HG03521 (cell line): ENCODE results near the gene CLDN9.

Experiments used
- ATAC-seq: cut with Tn5 transposase; IDR thresholded peaks from one replicate; pipeline ENCODE4 v1.9.1; 2021; ENCODE audit warnings: mild to moderate bottlenecking, moderate library complexity; ENCODE audit not compliant: unreplicated experiment

The CLDN9 gene

DNA sequence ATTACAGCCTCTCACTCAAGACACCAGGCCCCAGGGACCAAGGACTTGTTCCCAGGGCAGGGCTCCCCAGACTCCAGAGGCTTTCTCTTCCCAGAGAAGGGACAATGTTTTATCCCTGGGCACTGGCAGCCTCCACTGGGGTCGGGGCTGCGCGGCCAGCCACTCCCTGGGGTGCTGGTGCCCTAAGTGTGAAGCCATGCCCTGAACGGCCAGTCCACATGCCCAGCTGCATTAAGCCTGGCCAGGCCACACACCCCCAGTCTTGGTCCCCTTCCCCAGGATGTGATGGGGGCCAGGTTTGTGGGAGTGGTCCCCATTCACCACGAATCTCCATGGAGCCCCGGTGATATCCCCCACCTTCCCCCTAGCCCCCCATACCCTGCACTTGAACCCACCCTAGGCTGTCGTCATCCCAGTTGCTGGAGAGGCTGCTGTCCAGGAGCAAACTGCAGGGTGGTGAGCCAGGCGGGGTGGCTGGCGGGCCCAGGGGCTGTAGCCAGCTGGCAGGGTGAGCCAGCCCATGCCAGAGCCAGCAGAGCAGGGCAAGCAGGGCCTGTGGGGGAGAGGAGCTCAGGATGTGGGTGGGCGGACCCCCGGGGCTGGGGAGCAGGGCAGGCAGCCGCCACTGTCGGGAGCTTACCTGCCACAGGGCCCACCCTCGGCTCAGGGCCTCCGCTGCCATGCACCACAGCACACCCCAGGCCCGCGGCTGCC is 39.0 kb upstream of the CLDN9 start:
- no peak for ATAC-seq

DNA sequence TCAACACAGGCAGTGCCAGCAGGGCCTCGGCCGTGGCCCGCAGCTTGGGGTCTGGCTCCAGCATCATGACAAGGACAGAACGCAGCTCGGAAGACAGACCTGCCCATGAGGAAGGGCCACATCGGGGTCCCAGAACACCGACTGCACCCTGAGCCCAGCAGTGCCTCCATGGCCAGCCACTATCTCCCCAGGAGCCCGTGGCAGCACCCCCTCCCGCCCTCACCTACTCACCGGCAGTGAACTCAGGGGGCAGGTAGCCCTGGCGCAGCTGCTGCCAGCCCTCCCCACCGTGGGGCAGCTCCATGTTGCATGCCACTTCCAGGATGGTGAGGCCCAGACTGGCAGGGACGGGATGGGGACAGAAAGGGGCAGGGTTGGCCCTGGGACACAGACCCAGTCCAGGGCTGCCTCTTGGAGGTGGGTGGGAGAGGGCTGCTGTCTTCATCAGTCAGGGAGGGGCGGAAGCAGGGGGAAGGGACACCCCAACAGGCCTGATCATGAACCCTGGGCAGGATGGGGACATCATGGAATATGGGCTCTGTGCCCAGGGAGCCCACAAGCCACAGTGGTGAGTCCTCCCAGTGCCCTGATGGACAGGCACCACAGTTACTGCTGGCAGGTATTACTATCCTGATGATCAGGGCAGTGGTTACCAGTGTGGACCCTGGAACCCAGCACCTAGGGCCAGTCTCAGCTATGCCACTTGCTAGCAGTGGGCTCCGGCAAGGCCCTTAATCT is 38.2 kb upstream of the CLDN9 start:
- no peak for ATAC-seq

DNA sequence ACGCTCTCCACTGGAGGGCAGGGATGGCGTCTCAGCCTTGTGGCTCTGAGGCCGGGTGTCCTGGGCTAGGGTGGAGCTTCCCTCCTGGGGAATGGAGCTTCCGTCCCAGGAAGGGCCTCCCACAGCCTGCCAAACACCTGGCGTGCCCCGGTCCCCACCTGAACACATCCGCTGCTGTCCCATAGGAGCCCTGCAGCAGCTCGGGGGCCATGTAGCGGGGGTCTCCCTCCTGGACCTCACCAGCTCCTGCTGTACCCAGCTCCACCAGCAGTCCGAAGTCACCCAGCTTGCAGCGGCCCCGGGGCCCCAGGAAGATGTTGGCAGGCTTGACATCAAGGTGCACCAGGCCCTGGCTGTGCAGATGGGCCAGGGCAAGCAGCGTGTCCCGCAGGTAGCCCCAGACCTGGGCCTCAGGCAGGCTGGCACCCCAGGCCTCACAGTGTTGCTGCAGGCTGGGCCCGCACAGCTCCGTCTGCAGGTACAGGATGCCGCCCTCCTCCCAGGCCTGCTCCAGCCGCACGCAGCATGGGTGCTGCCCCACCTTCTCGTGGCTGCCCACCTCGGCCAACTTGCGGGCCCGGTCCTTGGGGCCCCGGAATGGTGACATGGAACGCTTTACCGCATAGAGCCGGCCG is 37.4 kb upstream of the CLDN9 start:
- ATAC-seq = no peak

DNA sequence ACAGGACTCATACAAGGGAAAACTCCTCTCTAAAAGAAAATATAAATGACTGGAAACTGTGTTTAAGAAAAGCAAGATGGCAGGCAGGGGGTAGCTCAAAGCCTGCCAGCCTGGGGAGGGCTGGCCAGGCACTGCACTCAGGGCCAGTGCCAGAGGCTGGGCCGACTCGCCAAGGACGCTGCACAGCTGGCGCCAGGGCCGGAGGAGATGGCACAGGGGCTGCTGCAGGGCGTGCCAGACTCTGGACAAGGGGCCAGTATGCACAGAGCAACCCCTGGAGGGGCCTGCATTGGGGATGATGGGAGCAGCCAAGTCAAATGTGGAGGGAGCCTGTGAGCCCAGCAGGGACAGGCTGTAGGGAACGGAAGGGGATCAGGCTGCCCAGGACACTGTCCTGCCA is 36.5 kb upstream of the CLDN9 start:
- no peak for ATAC-seq

DNA sequence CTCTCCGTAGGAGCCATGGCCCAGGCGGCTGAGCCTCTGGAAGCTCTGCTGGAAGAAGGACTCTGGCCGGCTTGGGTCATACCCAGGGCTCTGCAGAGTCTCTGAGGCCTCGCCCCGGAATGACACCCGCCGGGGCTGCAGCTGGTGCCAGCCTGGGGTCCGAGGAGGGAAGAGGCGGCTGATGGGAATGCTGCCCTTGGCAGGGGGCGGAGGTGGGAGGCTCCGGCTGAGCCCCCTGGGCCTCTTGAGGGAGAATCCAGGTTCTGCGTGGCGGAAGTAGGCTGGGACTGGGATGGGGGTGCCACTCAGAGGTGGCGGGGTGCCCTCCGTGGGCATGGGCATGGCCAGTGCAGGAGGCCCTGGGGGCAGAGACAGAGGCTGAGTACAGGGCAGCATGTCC is 36.0 kb upstream of the CLDN9 start:
- no peak for ATAC-seq

DNA sequence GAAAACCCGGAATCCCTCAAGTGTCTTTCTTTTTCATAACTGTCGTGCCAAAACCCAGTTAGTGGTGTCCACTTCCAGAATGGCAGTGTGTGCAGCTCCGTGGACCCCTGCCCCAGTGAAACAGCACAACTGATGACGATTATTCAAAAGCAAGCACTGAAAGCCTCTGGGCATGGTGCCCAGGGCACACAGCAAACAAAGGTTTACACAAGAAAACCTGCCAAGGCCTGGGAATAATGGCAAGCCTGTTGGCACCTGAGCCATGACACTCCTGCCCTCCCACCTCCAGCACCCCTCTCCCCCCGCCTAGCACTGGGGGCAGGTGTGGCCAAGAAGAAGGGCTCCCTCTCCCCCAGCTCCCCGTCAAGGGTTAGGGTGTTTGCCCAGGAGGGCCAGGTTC is 35.3 kb upstream of the CLDN9 start:
- no peak for ATAC-seq

DNA sequence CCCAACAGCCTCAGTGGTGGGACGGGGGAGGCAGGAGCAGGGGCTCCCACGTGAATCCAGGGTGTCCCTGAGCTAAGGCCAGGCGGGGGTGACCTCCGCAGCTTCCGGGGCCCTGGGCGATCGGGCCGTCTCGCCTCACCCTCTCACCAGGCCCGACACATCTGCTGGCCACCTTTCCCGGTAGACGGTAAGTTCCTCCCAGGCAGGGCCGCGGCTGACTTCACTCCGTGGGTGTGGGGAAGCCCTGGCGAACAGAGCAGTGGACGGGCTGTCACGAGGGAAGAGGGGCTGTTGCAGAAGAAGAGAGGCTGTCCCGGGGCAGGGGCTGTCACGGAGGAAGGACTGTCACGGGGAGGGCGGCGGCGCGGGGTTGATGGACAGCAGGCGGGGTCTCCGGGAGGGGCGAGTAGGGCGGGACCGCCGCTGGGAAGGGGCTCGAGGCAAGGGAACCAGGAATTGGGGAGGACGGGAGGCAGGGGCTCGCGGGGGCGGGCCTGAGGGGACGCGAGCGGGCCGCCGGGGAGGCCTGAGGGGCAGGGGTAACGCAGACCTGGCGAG is 33.0 kb upstream of the CLDN9 start:
- peak; percentile 15 for ATAC-seq

DNA sequence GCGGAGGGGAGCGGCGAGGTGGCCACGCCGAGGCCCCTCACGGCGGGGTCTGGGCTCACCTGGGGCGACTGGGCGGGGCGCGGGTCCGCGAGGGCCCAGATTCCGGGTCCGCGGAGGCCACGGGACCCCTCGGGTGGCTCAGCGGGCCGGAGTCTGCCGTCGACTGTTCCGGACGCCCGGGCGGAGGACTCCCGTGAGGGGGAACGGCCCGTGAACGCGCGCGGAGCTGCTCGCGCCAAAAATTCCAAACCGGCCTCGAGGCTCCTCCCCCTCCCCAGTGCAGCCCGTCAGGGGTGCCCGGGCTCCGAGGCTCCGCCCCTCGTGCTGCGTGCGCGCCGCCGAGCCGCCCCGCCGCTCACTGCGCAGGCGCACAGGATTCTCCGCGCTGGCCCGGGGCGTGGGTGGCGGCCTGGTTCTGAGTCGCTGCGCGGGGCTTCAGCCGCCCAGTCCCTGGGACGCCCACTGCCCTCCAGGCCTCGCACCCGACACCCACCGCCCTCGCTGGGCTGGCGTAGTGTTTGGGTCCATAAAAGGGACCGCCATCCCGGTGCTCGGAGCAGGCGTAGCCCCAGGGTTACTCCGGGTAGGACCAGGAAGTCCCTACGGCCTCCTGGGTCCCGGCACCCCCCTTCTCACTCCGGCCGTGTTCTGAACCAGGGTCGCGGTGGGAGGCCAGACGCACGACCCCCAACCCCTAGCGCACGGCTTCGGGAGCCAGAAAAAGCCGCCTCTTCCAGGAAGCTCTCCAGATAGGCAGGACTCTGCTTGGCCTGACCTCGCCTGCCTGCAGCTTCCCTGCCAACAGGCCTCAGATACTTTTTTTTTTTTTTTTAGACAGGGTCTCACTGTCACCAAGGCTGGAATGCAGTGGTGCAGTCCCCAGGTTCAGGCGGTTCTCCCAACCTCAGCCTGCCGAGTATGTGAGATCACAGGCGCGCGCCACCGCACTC is 32.2 kb upstream of the CLDN9 start, which contains the start of gene PKMYT1:
TSS of gene PKMYT1 (minus strand) at position 220 of the 950 bp plus-strand sequence. CDS start 789 bp downstream, outside the sequence.
- peak; percentile 78 for ATAC-seq

DNA sequence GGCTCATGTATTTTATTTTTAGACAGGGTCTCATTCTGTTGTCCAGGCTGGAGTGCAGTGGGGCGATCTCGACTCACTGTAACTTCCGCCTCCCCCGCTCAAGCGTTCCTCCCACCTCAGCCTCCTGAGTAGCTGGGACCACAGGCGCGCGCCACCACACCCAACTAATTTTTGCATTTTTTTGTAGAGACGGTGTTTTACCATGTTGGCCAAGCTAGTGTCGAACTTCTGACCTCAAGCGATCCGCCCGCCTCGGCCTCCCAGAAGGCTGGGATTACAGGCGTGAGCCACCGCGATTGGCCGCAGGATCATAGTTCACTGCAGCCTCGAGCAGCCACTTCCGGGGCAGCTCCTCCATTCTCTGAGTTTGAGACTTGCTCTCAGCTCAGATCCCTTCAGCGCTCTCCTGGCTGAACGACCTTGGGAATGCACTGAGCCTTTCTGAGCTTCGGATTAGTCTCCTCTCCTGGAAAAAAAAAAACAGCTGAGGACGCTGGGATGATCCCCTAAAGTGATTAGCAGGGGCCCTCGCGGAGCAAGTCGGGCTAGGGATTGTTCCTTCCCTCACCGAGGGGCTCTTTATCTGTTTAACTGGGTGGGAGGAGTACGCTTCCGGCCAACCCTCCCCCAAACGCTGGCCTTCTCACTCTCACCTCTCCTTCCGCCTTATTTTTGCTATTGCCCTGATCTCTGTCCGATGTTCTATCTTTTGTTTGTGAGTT is 31.4 kb upstream of the CLDN9 start:
- no peak for ATAC-seq

DNA sequence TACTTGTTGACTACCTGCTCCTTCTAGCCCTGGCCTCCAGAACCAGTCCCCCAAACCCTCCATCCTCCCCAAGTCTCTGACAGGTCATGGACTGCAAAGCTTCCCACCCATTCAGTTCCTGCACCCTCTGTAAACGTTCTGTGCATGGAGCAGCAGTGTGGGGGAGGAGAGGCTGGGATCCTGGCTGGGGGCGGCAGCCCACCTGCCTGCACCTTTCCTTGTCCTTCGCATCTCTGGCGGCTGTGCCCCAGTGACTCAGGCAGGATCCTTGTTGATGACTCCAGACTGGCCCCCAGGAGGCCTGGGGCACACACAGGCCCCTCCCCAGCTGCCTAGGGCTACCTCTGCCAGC is 30.8 kb upstream of the CLDN9 start:
- ATAC-seq = no peak

DNA sequence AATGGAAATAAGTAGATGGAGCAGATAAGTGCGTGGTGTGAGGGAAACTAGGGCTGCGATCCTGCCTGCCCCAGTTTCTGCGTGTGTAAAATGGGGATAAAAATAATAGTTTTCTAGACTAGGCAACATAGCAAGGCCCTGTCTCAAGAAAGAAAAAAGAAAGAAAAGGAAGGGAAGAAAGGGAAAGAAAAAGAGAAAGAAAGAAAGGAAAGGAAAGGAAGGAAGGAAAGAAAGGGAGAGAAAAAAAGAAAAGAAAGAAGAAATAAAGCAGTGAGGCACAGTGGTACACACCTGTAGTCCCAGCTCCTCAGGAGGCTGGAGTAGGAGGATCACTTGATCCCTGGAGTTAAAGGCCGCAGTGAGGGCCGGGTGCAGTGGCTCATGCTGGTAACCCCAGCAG is 30.3 kb upstream of the CLDN9 start:
- no peak for ATAC-seq

DNA sequence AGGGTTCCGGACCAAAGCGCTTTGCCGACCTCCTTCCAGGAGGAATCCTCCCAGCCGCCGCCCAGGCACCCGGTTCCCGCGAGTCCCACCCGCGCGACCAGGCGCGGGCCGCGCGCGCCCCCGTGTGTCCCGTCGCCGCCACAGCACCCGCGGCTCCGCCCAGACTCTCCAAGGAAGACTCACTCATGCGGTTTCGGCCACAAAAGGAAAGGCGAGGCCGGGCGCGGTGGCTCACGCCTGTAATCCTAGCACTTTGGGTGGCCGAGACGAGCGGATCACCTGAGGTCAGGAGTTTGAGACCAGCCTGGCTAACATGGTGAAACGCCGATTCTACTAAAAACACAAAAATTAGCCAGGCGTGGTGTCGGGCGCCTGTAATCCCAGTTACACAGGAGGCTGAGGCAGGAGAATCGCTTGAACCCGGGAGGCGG is 29.0 kb upstream of the CLDN9 start:
- ATAC-seq = no peak

DNA sequence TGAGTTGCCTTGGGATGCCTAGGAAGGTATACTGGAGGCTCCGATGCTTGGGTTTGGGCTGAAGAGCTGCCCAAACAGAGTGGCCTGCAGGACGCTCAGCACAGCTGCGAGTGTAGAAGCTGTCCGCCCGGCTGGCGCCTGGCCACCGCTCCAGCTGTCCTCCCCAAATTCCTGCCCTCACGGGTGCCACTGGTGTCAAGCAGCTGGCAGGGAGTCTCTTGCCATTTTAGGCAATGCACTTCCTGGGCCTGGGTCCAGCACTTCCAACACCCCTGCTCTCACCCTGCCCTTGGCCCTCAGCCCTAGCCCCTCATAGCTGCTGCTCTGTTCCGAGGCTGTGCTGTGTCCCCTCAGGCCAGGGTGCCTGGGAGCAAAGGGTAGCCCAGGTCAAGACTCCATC is 27.3 kb upstream of the CLDN9 start:
- no peak for ATAC-seq

DNA sequence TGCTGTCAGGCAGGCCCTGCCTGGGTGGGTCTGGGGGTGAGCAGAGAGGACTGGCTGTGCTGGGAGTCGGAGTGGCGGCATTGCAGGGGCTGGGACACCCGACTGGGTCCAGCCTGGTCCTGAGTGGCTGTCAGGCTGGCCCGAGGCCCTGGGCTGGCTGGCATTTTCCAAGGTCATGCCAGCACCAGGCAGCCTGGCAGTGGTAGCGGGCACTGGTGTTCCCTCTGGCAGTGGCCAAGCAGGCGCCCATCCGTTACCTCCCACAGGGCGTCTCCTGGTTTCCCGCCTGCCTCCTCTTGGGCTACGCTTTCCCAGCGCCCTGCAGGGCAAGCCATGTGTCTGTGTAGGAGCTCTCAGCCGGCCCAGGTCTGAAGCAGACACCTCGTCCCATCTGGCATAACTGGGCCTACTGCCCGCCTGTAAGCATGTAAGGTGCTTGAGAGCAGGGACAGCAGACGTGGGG is 26.8 kb upstream of the CLDN9 start:
- ATAC-seq = no peak

DNA sequence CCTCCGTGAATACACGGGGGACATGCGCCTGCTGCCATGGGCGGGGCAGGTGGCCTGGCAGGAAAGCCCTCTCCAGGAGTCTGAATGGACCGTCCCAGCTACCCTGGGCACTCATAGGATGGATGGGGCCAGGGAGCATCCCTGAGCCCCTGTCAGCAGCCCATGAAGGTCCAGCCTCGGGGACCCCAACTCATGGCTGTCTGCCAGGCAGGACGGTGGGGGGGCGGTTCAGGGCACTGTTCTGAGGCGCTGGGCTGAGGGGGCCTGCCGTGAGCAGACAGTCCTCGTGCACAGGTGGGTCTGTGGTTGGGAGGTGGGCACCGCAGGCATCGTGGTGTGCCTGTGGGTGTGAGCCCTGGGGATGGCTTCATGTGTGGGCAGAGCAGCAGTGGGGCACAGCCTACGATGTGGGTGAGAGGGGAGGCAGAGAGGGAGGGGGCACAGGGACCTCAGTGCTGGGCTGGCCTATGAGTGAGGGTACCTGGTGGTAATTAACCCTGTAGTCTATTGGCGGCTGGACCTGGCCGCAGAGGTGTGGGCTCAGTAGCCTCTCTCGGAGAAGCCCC is 26.0 kb upstream of the CLDN9 start:
- ATAC-seq = no peak

DNA sequence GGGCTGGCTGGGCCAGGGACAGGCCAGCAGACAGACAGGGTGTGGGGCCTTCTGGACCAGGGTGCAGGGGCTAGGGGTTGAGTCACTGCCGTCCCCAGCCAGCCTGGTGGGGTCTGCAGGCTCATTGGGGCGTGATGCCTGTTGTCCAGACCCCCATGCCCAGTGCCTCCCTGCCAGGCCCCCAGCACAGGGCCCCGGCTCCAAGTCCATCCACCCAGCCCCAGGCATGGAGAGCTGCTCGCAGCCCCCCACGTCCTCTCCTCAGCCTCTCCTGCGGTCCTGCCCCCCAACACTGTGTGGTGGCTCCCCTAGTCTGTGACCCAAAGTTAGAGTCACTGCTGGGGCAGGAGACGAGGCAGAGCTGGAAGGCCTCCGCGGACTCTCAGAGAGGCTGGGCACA is 25.4 kb upstream of the CLDN9 start:
- ATAC-seq = no peak

DNA sequence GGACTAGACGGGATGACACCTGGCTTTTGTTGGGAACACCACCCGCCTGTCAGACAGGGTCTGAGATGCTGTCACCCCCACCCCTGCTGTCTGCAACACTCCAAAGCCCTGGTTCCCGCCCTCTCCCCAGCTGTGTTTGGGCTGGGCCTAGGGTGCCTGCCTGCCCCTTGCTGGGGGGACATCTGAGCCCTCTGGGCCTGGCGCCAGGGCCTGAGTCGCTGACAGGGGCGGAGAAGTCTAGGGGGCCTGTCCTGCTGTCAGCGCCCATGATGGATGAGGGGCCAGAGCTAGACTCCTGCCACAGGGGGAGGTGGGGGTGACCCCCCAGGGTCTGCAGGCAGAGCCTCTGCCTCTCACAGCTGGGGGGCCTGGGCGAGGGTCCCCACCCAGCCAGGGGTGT is 24.9 kb upstream of the CLDN9 start:
- no peak for ATAC-seq

DNA sequence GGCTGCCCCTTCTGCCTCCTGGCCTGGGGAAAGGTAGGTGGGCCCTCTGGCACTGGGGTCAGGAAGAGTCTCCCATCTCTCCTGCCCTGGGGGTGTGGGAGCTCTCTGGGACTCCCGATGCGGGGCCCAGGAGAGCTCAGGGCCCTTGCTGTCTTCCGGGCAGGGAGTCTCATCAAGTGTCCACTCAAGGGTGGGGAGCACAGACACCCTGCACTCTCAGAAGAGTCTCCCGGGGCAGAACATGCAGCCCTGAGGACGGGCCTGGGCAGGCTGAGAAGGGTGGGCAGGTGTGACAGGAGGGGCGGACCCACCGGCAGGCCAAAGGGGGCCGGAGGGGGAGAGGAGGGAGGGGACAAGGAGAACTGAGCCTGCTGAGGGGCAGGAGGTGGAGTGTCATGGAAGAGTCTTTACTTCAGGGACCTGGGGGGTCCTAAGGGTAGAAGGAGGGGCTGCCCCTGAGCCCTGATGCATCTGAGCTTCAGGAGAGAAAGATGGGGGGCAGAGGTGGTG is 24.1 kb upstream of the CLDN9 start:
- ATAC-seq = no peak

DNA sequence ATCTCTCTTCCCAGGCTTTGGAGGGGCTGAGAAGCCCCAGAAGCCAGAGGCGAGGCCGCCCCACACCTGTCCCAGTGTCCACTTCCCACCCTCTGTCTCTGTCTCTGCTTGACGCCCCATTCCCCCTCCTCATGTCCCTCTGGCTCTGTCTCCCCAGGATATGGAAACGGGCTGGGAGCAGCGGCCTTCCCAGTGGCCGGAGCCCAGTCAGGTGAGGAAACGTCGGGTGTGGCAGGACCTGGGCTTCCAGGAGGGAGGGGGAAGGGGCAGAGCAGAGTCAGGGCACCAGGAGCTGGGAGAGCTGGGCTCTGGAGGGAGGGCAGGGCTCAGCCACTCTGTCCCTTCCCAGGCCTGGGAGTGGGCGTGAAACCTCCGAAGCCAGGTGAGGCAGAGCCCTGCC is 21.8 kb upstream of the CLDN9 start:
- no peak for ATAC-seq
